Effector memory CD8-positive, alpha-beta T cell (primary cell): ENCODE data around the gene PLEKHH1.
"Not testable (repeated sequence)": the region's sequence is repeated elsewhere in the genome, so short reads cannot be mapped to it uniquely, and the experiment has no call there.

Experiments used
- ATAC-seq: fragments of 150-1000 bp; cut with Tn5 transposase; replicated peaks from 2 replicates; pipeline ENCODE4 v1.10.0; 2021; ENCODE audit warnings: mild to moderate bottlenecking, moderate library complexity
- DNase-seq, 3 experiments: peaks; one replicate each; pipeline ENCODE4 v3.0.0; 2021
- H3K27ac Mint-ChIP-seq, 2 donors: one replicate each; pipeline ENCODE4 v1.8.0; 2022; ENCODE audit warnings: mild to moderate bottlenecking in 2 of 2, mixed read lengths in 2 of 2, moderate library complexity in 2 of 2
- H3K27me3 Mint-ChIP-seq, 2 donors: one replicate each; pipeline ENCODE4 v1.8.0; 2022; ENCODE audit warnings: mixed read lengths in 2 of 2
- H3K36me3 Mint-ChIP-seq: one replicate; pipeline ENCODE4 v1.8.0; 2022; ENCODE audit warnings: mild to moderate bottlenecking, moderate library complexity, mixed read lengths; ENCODE audit not compliant: insufficient read depth
- H3K4me1 Mint-ChIP-seq, 2 donors: one replicate each; pipeline ENCODE4 v1.8.0; 2022; ENCODE audit warnings: low read depth in 2 of 2, mixed read lengths in 2 of 2
- H3K4me3 Mint-ChIP-seq, 2 donors: one replicate each; pipeline ENCODE4 v1.8.0; 2022; ENCODE audit warnings: mild to moderate bottlenecking in 2 of 2, mixed read lengths in 2 of 2, moderate library complexity in 2 of 2
- H3K9me3 Mint-ChIP-seq, 2 donors: one replicate each; pipeline ENCODE4 v1.8.0; 2022; ENCODE audit warnings: mixed read lengths in 2 of 2

Gene PLEKHH1

DNA sequence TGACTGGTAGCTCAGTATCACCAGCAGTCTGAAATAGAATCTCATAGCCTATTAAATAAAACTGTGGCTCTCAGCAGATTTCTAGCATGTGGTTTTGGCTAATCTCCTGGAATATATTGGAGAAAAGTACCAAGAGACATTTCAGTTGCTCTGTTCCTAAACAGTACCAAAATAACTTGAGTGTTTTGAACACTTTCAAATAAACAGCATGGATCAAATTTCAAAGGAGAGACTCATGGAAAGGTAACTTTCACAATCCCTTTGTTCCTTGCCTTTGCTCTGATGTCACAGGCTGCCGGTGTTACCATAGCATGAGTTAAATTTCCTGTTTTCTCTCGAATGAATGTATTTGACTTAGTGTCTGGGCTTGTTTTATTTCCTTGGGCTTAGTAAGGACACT lies 90.0 kb downstream of the PLEKHH1 start:
- Mint-ChIP-seq H3K27ac (no peak overlapping the region), H3K36me3 (peaks cover 23% of the 10 kb centered on the region), H3K4me1 (peaks cover 19 to 22% of the 10 kb centered on the region in 2 donors)

DNA sequence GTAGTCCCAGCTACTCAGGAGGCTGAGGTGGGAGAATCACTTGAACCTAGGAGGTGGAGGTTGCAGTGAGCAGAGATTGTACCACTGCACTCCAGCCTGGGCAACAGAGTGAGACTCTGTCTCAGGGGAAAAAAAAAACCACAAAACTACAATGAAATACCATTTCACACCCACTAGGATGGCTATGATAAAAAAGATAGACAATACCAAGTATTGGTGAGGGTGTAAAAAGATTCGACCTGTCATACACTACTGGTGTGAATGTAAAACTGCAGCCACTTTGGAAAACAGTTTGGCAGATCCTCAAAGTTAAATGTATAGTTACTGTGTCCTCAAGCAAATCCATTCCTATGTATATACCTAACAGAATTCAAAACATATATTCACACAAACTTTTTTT lies 93.0 kb downstream of the PLEKHH1 start:
- H3K4me1 Mint-ChIP-seq, H3K36me3 Mint-ChIP-seq, H3K9me3 Mint-ChIP-seq, H3K27ac Mint-ChIP-seq, ATAC-seq, DNase-seq, H3K27me3 Mint-ChIP-seq, H3K4me3 Mint-ChIP-seq: not testable (repeated sequence)

More for the DNA sequence above, 90.0 kb downstream of the PLEKHH1 start:
- ATAC-seq = no peak
- Mint-ChIP-seq H3K27me3 (peaks cover 0 to 13% of the 10 kb centered on the region in 2 donors), H3K9me3 (no peaks in the 10 kb centered on the region), H3K4me3 (no peak overlapping the region)
- no peak for DNase-seq

DNA sequence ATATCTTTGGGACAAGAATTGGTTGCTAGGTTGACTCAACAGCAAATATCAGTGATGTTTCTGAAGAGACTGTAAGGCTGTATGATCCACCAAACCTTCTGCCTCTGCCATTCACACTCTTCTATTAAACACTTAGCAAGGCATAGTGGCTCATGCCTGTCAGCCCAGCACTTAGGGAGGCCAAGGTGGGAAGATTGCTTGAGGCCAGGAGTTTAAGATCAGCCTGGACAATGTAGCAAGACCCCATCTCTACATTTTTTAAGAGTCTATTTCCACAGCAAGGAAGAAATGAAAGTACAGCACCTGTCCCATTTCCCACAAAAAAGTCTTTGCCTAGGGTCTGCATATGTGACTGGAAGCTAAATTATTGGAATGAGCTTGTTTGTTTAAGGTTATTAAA lies 94.4 kb downstream of the PLEKHH1 start:
- no peak overlapping the region for H3K27ac Mint-ChIP-seq
- H3K4me1 Mint-ChIP-seq = no peaks in the 10 kb centered on the region
- no peak for ATAC-seq
- no peaks in the 10 kb centered on the region for H3K9me3 Mint-ChIP-seq
- no peaks in the 10 kb centered on the region for H3K27me3 Mint-ChIP-seq
- no peak for DNase-seq
- H3K36me3 Mint-ChIP-seq = peaks cover 5% of the 10 kb centered on the region
- no peak overlapping the region for H3K4me3 Mint-ChIP-seq

DNA sequence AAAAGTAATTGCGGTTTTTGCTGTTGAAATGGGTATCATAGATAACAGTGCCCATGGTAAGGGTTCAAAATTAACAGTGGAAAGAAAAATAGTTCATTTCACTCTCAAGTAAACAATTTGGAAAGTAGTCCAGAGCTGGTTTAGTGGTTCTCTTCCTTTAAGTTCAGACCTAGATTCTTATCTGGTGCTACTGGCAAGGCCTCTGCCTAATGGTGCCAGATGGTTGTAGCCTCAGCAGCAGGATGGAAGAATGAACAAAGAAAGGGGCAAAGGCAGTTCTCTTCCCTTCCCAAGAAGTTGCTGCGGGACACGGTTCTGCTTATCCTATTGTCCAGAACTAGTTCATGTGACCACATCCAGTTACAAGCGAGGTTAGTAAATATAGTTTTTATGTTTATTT lies 97.1 kb downstream of the PLEKHH1 start:
- no peaks in the 10 kb centered on the region for H3K27me3 Mint-ChIP-seq
- DNase-seq (no peak), ATAC-seq (no peak)
- no peaks in the 10 kb centered on the region for H3K9me3 Mint-ChIP-seq
- peaks cover 5% of the 10 kb centered on the region for H3K36me3 Mint-ChIP-seq
- H3K27ac Mint-ChIP-seq = no peak overlapping the region
- no peaks in the 10 kb centered on the region for H3K4me1 Mint-ChIP-seq
- no peak overlapping the region for H3K4me3 Mint-ChIP-seq

DNA sequence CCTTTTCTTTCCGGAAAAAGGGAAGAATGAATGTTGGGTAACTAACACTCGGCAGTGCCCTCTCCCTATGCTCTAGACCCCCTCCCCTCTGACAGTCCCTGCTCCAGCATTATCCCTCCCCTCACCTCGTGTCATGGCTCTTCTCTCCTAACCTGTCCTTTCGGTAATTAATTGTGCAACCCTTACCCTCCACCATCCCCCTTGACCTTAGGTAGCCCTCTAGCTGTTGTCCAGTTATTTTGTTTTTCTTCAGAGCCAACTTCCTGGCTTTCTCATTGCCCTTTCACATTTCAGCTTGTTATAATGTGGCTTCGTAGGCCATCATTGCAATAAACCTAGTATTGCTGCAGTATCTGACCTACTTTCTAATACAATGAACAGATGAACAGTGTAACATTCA lies 97.8 kb downstream of the PLEKHH1 start:
- H3K27ac Mint-ChIP-seq = no peak overlapping the region
- ATAC-seq (no peak), DNase-seq (no peak)
- peaks cover 5% of the 10 kb centered on the region for H3K36me3 Mint-ChIP-seq
- no peaks in the 10 kb centered on the region for H3K9me3 Mint-ChIP-seq
- no peak overlapping the region for H3K4me3 Mint-ChIP-seq
- no peaks in the 10 kb centered on the region for H3K4me1 Mint-ChIP-seq
- no peaks in the 10 kb centered on the region for H3K27me3 Mint-ChIP-seq

DNA sequence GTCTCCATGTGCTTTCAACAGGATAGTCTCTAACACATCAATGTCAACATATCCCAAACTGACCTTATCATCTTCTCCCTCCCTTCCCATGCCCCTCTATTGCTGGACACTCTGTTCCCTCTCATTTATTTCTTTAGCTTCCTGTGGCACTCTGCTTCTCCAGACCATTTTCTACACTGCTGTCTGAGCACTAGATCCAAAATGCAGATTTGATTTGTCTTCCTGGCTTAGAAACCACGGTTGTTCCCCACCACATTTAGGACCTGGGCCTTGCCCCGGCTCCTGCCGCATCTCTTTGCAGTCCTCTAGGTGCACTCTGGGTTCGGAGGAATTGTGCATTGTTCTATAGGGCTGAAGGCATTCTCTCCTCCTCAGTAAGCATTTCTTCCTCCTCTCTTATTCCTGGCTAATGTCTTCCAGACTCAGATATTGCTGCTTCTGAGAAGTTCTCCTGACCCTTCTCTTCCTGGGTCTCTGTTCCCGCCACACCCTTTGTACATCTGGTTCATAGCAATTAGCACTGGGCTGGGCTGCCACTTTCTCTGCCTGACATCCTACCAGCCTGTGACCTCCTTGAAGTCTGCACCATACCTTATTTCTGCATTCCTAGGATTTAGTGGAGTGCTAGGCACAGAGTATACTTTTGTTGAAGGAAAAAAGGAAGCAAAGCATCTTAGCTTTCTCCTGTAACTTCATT lies 100.5 kb downstream of the PLEKHH1 start:
- Mint-ChIP-seq H3K4me3 (no peak overlapping the region), H3K36me3 (peaks cover 3% of the 10 kb centered on the region), H3K9me3 (no peaks in the 10 kb centered on the region), H3K27me3 (no peaks in the 10 kb centered on the region), H3K4me1 (no peaks in the 10 kb centered on the region), H3K27ac (no peak overlapping the region)
- ATAC-seq (no peak), DNase-seq (no peak)

DNA sequence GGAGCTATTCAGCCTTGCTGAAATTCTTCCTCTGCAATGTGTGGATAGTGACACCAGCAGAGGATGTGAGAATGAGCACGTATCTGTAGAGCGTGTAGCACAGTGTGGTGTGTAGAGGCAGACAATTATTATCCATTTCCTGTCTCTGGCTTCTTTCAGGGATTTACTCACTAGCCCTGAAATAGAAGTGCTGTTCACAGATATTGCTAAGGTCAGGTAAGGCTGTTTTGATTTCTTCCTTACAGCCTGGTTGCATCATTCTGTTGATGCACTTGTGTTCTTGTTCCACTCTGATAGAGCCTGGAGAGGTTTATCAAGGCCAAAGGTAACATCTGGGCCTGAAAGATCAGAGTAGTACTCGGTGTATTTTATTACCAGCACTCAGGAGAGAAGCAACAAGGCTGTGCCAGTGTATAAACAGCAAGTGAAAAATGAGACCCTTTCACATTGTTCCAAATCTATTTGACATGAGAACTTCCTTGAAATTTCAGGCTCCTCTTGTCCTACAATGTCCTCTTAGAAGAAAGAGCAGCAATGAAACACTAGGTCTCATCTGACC lies 103.3 kb downstream of the PLEKHH1 start:
- no peak for ATAC-seq
- Mint-ChIP-seq H3K27ac (no peak overlapping the region), H3K4me3 (no peak overlapping the region), H3K4me1 (no peaks in the 10 kb centered on the region), H3K36me3 (no peaks in the 10 kb centered on the region), H3K9me3 (no peaks in the 10 kb centered on the region), H3K27me3 (no peaks in the 10 kb centered on the region)
- no peak for DNase-seq

DNA sequence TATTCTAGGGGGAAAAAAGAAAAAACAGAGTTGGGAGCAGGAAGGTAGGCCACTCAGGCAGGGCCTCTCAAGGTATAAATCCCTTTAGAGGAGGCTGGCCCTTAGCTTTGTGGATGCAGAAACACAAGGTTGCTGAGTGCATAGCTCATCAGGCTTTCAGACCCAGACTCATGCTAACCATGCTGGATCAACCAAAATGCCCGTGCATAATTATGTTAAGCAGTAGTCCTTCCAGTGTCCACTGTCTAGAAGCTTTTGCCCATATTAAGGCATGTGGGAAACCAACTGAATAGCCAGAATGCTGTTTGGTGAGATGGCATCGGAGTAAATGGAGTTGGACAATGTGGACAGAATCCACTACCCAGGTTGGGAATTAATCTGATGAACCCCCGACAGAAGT lies 105.6 kb downstream of the PLEKHH1 start:
- peaks cover 3% of the 10 kb centered on the region for H3K36me3 Mint-ChIP-seq
- no peaks in the 10 kb centered on the region for H3K9me3 Mint-ChIP-seq
- no peaks in the 10 kb centered on the region for H3K27me3 Mint-ChIP-seq
- no peak overlapping the region for H3K4me3 Mint-ChIP-seq
- DNase-seq (no peak), ATAC-seq (no peak)
- H3K27ac Mint-ChIP-seq = no peak overlapping the region
- peaks cover 4 to 5% of the 10 kb centered on the region in 2 donors for H3K4me1 Mint-ChIP-seq
